ENCODE data around the gene FIBP.

The FIBP gene

GRCh38 chr11:65885231-65885630 lies 3.0 kb downstream of the FIBP start:
- no peak overlapping the region for H3K4me3 ChIP-seq (ENCODE audit: low read depth, low read length)
- TF ChIP-seq, protein P1, sequence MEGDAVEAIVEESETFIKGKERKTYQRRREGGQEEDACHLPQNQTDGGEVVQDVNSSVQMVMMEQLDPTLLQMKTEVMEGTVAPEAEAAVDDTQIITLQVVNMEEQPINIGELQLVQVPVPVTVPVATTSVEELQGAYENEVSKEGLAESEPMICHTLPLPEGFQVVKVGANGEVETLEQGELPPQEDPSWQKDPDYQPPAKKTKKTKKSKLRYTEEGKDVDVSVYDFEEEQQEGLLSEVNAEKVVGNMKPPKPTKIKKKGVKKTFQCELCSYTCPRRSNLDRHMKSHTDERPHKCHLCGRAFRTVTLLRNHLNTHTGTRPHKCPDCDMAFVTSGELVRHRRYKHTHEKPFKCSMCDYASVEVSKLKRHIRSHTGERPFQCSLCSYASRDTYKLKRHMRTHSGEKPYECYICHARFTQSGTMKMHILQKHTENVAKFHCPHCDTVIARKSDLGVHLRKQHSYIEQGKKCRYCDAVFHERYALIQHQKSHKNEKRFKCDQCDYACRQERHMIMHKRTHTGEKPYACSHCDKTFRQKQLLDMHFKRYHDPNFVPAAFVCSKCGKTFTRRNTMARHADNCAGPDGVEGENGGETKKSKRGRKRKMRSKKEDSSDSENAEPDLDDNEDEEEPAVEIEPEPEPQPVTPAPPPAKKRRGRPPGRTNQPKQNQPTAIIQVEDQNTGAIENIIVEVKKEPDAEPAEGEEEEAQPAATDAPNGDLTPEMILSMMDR (IDR thresholded peaks at IDR 0.05; ENCODE audit: low read depth, low read length, missing control alignments), result no peak
- DNase-seq (ENCODE audit: low read depth), result no peak

- H3K4me3 ChIP-seq (ENCODE audit: low read depth, low read length), result no peak overlapping the region
- no peak for DNase-seq (ENCODE audit: low read depth)
- TF ChIP-seq, protein P1 (IDR thresholded peaks at IDR 0.05; ENCODE audit: low read depth, low read length, missing control alignments), result peak; percentile 100
Observed at GRCh38 chr11:65884716-65885092, 3.6 kb downstream of the FIBP start.

DNA sequence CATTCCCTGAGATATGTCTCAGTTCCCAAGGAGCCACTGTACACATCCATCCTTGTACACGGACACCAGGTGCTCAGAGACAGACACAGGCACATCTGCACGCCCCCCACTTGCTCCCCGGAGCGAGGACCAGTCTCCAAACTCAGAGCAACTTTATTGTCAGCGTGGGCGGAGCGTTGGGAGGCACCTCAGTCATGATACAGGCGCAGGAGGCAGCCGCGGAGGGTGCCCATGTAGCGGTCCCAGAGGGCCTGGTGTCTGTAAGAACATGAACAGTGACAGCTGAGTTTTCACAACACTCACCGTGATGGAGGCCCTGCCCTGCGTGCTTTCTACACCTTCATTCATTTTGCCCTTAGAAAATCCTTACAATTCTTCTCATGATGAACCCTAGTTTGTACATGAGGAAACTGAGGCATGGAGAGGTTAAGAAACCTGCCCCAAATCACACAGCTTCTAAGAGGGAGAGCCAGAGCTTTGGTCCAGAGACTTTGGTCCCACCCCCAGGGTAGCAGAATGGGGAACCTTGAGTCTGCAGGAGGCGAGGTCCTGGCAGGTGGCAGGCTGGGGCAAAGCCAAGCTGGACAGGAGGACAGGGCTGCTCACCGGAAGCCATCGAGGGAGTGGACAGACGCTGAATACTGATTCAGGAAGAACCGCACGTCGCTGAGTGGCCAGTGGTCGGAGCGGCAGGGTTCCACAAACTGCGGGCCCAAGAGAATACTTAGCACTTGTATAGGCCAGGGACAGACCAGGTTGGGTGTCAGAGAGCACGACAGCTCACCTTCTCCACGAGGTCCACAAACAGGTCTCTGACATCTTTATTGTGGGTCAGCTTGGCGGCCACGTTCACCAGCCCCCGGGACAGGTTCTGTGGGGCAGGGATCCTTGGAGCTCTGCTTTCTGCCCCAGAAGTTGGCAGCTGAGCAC lies 4.2 kb downstream of the FIBP start:
- TF ChIP-seq, protein P1 (IDR thresholded peaks at IDR 0.05; ENCODE audit: low read depth, low read length, missing control alignments), result no peak
- no peak for DNase-seq (ENCODE audit: low read depth)
- no peak overlapping the region for H3K4me3 ChIP-seq (ENCODE audit: low read depth, low read length)

DNA sequence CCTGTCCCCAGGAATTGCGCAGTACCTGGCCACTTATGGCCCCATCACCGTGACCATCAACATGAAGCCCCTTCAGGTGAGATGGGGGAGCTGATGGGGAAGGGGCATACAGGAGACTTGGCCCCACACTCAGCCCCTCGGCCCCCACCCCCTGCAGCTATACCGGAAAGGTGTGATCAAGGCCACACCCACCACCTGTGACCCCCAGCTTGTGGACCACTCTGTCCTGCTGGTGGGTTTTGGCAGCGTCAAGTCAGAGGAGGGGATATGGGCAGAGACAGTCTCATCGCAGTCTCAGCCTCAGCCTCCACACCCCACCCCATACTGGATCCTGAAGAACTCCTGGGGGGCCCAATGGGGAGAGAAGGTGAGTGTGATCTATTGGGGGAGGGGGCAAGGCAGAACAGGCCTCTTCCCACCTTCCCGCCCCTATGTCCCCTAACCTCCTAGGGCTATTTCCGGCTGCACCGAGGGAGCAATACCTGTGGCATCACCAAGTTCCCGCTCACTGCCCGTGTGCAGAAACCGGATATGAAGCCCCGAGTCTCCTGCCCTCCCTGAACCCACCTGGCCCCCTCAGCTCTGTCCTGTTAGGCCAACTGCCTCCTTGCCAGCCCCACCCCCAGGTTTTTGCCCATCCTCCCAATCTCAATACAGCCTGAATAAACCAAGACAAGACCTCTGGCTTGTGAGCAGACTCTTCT lies 5.1 kb downstream of the FIBP start:
- H3K4me3 ChIP-seq (ENCODE audit: low read depth, low read length), result no peak overlapping the region
- DNase-seq (ENCODE audit: low read depth), result no peak
- TF ChIP-seq, protein P1 (IDR thresholded peaks at IDR 0.05; ENCODE audit: low read depth, low read length, missing control alignments), result no peak

DNA sequence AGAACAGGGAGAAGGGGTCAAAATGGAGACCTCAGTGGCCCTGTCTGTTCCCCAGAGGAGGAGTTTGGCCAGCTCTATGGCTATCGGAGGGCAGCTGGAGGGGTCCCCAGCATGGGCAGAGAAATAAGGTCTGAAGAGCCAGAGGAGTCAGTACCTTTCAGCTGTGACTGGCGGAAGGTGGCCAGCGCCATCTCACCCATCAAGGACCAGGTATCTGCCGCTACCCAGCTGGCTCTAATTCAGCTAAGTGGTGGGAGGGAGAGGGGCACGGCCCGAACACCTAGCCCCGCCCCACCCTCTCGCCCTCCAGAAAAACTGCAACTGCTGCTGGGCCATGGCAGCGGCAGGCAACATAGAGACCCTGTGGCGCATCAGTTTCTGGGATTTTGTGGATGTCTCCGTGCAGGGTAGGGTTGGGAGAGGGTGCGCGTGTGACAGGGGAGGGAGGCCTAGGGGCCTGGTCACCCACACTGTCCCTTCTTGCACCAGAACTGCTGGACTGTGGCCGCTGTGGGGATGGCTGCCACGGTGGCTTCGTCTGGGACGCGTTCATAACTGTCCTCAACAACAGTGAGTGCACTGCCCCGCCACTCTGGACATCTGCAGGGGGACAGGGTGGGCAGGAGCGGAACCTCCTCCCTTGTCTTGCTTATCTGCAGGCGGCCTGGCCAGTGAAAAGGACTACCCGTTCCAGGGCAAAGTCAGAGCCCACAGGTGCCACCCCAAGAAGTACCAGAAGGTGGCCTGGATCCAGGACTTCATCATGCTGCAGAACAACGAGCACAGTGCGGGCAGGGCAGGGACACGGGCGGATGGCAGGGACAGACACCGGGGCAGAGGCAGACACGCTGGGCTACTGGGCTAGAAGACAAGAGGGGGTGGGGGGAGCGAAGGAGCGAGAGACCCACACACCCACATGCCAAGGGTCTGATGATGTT lies 5.9 kb downstream of the FIBP start:
- TF ChIP-seq, protein P1 (IDR thresholded peaks at IDR 0.05; ENCODE audit: low read depth, low read length, missing control alignments), result no peak
- no peak for DNase-seq (ENCODE audit: low read depth)
- H3K4me3 ChIP-seq (ENCODE audit: low read depth, low read length), result no peak overlapping the region

GRCh38 chr11:65880844-65881421 lies 7.3 kb downstream of the FIBP start:
- H3K4me3 ChIP-seq (ENCODE audit: low read depth, low read length), result no peak overlapping the region
- TF ChIP-seq, protein P1 (IDR thresholded peaks at IDR 0.05; ENCODE audit: low read depth, low read length, missing control alignments), result no peak
- DNase-seq (ENCODE audit: low read depth), result no peak
